GM18511 (cell line): ENCODE measurements around the gene GSS.

Experiments
- ATAC-seq: cut with Tn5 transposase; IDR thresholded peaks from one replicate; pipeline ENCODE4 v1.9.1; 2021; ENCODE audit warnings: mild to moderate bottlenecking, moderate library complexity; ENCODE audit not compliant: unreplicated experiment

Gene GSS

DNA sequence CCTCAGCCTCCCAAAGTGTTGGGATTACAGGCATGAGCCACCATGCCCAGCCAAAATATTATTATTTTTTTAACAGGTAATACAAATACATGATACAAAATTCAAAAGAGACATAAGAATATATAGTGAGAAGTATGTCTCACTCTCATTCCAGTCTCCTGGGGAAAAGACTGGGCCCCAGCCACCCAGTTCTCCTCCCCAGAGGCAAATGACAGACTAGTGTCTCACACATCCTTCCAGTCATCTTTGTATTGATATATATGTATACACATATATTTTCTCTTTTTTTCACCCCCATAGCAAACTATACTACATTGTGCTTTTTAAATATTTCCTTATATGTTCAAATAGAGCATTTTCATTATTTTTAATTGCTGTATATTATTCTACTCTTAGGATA lies 8.3 kb downstream of the GSS start:
- no peak for ATAC-seq

DNA sequence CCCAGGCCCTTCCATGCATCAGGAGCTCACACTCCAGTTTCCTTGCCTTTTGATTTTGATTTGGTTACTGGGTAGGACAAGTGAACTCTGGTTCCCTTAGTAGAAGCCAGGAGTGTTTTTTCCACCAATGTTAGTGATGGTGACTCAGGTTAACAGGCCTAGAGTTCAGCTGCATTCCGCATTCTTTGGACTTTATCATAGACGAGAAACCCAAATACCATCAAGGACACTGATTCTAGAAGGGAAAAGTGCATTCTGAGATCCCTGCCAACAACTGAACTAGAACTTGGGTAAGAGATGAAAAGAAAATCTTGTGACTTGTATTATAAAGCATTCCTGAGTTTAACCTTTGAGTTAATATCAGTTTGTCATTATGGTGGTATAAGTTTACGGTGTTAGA lies 8.9 kb downstream of the GSS start:
- no peak for ATAC-seq

DNA sequence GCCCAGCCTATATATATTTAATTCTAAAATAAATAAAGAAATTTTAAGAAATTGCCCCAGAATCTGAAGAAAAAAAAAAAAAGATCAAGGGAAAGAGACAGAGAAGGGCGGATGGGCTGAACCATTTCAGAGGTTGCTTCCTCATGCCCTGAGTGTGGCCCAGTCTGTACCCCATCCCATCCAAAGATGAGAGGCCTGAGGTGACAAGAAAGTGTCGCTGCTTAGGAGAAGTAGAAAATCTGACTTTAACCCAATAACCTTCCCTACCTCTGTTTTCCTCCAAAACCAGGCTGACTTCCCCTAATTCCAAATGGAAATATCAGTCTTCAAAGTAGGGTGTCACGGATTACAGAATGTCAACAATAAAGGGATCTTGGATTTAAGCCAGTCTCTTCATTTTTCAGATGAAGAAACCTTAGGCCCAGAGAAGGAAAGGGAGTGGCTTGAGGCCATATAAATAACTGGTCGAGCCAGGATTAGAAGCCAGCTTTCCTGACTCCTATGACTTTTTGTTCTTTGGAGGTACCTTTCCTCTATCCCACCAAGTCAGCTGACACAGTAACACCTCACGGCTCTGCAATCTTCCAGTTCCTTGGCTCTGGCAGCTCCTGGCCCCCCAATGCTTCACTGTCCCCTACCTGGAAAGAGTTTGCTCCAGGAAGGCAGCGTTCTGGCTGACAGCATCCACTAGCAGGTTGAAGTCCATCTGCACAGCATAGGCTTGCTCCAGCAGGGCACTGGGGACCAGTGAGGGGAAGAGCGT lies 10.1 kb downstream of the GSS start:
- no peak for ATAC-seq

DNA sequence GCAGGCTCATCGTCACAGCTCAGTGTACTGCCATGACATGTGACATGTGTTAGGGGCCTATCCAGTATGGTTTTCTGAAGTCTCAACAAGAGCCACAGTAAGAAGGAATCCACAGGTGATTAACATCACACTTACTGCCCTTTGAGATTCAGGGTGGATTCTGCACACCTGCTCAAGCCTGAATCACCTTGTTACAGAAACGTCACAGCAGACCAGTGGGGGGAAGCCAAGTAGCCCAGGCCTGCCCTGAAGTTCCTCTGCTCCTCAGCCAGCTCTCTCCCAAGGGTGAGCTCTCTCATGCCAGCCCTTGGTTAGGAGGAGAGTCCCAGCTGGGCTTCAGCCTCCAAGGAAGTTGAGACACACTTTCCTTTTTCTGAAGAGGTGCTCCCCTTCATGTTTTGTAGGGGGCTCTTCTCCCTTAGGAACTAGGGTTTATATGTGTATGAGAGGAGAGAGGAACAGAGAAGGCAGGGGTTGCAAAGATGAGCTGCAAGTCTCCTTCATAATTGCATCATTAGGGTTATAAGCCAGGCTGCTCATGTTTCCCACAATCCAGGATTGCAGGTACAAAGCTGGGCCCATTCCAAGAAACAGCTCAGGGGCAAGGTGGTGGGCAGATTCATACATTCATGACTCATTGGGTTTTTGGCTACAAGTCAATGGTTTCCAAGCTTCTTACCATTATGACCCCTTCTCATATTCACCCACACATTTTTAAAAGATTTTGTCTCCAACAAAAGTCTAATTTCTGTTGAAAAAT lies 11.6 kb downstream of the GSS start:
- ATAC-seq = no peak

DNA sequence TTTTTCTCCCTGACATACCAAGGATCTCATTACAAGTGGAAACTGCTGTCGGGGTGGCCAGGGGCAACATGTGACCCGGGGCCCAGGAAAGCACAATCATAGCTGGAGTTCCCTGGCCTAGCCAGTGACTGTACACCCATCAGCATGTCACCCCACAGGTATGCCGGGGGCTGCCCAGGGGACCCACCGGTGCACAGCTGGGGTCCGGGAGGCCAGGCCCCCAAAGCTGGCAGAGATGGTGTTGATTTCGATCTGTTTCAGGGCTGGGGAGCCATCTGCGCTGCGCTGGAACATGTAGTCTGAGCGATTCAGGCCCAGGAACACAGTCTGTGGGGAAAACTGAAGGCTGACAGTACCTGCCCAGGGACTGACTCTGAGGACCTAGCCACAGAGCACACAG lies 13.3 kb downstream of the GSS start:
- ATAC-seq = no peak

DNA sequence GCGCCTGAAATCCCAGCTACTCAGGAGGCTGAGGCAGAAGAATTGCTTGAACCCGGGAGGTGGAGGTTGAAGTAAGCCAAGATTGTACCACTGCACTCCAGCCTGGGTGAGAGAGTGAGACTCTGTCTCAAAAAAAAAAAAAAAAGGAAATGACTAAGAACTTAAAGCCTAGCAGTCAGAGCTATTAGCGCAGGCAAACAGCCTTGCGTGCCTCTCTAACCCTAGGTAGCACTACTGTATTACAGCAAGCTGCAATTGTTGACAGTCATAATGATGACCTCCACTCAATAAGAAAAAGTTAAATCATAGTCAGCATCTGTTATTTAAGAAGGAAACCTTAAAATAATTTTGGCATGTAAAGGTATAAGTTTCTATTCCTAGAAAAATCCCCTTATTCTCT lies 14.4 kb downstream of the GSS start:
- ATAC-seq = no peak

DNA sequence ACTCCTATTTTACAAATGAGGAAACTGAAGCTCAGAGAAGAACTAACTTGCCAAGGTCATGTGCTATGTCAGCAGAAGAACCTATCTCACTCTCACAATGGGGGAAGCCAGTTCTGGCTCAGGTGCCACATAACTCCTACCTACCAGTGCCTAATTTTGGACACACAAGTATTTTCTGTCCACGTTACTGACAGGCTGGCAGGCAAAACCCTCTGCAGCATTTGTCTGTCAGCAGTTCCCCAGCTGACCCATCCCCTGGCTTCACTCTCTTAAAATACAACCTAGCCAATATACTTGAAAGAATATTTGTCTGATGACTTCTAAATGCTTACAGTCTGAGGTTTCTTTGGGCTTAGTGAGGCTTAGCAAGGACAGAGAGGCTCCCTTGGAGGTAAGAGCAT lies 15.5 kb downstream of the GSS start:
- no peak for ATAC-seq

DNA sequence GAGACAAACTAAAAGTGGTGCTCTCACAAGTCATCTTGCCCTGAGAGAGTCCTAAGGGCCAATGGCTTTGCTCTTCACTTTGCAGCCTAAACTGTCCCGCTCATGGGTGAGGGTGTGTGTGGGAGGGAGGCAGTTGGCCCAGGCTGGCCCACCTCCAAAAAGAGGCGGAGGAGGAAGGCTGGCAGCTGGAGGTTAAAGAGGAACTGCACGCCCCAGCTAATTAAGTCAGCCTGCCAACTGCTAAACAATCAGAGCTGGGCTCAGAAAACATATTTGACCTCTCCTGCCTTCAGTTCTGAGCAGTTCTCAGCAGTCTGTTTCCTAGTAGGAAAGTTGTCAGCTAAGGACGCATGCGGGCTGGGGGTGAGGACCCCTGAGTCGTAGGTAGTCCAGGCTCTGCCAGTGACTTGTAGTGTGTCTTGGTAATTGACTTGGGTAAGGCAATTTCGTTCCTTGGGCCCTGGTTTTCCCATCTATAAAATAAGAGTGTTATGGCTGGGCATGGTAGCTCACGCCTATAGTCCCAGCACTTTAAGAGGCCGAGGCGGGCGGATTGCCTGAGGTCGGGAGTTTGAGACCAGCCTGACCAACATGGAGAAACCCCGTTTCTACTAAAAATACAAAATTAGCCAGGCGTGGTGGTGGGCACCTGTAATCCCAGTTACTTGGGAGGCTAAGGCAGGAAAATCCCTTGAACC lies 17.0 kb downstream of the GSS start:
- ATAC-seq = no peak

DNA sequence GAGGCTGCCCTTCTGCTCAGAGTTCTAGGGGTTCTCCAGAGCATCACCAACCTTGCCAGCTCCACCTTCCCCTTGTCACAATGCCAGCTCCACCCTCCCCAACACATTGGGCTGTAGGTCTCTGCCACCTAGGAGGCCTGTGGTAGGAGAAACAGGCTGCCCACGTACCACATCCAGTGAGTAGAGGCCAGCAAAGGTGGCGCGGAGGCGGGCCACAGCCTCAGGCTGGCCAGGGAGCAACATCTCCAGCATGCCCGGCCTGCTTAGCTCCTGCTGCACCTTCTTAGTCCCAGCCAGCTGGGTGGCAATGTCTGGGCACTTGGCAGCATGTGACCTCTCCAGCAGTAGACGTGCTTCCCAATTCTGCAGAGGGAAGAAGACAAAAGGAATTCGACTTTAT lies 23.8 kb downstream of the GSS start:
- no peak for ATAC-seq

DNA sequence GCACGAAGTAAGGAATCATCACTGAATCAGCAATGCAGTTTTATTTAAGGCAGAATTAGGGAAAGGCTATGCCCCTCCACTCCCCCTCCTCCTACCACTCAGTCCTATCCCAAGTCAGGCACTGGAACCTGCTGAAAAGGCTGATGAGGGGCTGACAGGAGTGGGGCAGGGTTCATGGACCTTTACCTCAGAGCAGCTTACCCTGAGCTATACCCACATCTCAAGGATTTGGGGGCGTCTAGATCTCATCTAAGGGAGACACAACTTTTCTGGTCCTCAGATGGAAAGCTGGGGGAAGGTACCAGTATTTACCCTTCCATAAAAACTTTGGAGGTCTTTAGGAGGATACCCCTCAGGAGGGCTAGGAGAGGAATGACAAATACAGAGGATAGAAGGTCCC lies 27.2 kb downstream of the GSS start:
- no peak for ATAC-seq

DNA sequence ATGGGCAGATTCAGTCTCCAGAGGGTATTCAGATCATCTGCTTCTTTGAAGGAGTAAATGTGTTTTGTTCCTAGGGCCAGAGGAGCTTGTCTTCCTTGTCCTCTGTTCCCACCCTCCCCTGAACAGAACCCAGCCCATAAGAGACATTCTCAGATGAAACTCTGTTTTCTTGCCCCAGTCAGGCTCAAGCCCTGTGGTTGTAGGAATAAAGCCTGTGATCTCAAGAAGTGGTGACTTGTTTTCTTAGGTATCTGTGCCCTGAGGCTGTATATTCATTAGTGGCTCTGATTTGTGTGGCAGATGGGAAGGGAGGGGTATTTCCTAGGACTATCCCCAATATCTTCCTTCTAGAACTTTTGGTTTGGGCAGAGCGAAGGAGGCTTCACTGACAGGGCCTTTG lies 27.9 kb downstream of the GSS start:
- no peak for ATAC-seq

DNA sequence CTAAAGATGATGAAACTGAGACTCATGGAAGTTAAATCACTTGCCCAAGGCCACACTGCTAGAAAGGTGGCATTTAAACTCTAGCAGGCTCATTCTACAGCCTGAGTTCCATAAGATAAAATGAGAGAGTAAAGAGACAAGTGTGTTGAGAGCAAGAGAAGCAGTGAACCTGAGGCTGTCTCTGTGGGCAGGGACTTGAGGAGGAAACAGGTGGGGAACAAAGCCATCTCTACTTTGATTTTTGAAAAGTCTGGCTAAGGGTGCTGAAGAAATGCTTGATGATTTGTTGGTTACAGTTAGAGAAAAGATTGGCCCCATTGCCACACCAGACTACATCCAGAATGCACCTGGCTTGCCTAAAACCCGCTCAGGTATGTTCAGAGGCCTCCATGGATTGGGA lies 29.0 kb downstream of the GSS start:
- no peak for ATAC-seq

DNA sequence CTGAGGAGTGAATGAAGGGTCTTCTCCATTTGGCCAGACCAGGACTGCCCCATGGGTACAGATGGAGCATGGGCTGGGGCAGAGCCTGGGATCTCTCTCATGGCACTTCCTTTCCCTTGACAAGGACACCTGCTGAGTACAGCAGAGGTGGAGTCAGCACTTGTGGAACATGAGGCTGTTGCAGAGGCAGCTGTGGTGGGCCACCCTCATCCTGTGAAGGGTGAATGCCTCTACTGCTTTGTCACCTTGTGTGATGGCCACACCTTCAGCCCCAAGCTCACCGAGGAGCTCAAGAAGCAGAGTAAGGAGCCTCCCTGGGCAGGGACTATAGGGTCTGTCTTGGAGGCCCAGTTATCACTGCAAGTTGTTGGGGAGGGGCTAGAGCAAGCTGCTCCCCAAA lies 29.6 kb downstream of the GSS start:
- no peak for ATAC-seq

DNA sequence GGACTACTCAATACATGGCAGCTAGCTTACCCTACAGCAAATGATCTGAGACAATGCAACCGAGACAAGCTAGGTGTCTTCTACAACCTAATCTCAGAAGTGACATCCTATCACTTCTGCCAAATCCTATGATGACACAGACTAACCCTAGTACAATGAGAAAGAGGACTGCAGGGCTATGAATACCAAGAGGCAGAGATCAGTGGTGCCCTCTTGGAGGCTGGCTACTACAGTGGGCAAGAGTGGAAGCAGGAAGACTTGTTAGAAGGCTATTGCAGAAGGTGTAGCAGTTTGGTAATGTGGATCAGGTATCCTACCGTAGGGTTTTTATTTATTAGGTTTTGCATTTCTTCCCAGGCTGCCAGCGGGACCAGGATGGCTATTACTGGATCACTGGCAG lies 30.3 kb downstream of the GSS start:
- no peak for ATAC-seq

DNA sequence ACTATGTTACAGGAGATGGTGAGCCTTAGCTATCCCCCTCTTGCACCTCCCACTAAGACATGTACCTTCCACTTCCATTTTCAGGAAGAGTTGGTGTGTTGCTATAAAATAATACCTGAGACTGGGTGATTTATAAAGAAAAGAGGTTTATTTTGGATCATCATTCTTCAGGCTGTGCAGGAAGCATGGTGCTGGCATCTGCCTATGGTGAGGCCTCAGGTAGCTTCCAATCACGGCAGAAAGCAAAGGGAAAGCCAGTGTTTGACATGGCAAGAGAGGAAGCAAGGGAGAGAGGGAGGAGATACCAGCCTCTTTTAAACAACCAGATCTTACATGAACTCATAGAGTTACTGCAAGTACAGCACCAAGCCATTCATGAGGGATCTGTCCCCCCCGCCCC lies 32.2 kb downstream of the GSS start:
- ATAC-seq = no peak

DNA sequence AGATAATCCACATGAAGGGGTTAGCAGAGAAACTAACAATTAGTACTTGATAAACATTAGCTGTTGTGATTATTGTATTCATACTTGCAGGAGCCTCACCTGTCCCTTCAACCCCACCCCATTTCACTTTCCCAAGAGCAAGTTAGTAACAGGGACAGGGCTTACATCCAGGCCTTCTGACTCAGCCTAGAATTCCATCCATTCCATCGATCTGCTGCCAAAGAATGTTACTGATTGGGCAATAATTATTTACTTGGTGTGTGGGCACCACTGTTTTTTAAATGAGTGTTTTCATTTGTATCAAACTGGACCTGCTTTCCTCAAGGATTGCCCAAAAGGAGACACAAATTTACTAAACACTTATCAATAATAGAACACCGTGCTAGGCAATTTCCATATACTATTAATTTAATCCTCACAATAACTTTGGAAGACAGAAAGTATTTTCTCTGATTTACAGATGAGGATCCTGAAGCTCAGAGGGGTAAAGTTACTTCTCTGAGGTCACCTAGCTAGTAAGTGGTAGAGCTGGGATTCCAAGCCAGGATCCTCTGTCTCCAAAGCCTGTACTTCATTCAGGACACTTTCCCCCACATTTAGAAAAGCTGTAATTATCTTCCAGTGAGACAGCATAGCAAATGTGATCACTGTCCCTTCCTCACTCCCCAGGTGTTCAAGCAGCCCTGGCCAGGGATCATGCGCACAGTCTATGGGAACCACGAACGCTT lies 32.8 kb downstream of the GSS start:
- no peak for ATAC-seq

DNA sequence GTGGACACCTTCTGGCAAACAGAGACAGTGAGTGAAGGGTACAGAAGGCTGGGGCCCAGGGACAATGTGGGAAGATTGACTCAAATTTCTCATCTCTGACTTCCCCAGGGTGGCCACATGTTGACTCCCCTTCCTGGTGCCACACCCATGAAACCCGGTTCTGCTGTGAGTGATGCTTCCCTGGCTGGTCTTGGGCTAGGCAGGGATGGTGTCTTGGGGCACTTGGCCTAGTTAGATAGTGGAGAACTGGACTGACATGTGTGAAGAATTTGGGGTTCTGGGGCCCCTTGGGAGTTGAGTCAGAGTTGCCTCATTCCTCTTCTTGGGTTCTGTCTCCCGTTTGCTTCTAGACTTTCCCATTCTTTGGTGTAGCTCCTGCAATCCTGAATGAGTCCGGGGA lies 34.2 kb downstream of the GSS start:
- no peak for ATAC-seq

DNA sequence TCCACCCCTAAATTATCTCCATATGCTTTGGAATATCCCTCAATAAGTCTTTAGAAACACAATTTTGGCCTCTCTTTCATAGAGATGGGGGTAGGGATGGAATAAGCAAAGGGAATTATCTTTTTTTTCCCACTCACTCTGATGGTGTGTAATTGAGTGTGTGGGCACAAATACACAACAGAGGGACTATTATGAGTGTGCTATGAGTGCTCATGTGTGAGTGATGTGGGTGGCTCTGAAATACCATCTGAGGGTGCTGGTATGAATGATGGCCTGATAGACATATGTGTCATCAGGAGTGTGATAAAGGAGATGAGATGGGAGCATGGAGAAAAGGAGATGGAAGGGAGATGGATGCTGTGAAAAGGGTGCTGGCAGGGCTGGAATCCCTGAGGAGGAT lies 35.6 kb downstream of the GSS start:
- ATAC-seq = no peak

DNA sequence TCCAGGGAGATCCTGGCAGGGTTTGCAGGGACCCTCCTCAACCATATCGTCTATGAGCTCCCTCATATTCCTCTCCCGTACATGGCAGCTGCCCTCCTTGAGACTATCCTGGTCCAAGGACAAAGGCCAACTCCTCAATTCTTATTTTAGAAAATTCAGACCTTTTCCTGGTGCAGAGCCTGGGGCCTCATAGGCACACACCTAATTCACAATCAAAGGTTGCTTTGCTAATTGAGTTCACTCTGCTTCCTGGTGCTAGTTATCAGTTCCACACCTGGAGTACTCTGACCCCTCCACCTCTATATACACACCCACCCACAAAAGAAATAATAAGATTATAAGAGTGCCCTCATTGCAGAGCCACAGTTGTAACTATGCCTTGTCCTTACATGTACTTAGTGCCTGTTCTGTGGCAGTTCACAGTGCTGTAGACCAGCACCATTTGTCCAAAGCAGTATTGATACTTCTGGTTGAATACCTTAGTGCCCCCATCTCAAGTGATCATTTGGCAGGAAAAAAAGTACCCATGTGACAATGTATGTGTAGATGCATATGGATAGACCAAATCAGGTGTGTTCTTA lies 38.7 kb downstream of the GSS start:
- no peak for ATAC-seq

DNA sequence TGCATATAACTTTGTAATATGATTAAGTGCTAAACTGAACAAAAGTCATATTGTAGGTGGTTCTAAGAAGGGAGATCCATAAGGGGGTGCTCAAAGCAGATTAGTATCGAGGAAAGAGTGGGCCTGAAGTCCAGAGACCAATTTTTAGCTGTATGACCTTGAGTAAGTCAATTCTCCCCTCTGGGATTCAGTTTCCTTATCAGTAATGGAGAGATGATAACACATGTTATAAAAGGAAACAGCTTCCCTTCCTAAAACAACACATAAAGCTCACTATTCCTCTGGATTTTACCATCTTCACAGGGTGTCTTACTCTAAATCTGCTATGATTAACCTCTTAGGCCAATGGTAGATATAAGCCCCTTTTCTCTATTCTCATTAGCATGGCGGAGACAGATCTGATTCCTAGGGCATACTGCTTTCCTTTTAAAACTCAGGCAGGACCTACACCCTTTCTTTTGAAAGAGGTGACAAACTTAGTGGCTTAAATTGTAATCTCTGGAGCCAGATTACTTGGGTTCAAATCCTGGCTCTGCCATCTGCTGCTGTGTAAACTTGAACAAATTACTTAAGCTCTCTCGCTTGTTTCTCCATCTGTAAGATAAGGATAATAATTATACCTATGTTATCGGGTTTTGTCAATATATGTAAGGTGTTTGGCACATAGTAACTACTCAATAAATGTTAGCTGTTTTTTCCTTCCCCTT lies 39.7 kb downstream of the GSS start:
- no peak for ATAC-seq
